Neural cell (in vitro differentiated cells): Measurements from ENCODE around the gene SNCA. TPM values are rescaled to one million over a fixed set of nuclear protein-coding genes. Genes with fewer than 3 reads are reported as not detected.

ENCODE experiments used
- H2AFZ ChIP-seq: fragments of 200-600, 300-800 bp; sonication (generic), shearing (Covaris generic); 2 replicates; pipeline ENCODE4 v1.6.0; 2014; ENCODE audit warnings: low read depth, mild to moderate bottlenecking, antibody characterized with exemption, low read length, moderate library complexity
- H3F3A ChIP-seq: fragments of 200-600 bp; shearing (Covaris generic); 2 replicates; pipeline ENCODE4 v1.6.1; 2016; ENCODE audit warnings: mild to moderate bottlenecking, moderate library complexity, mixed read lengths, antibody characterized with exemption, low read length; ENCODE audit not compliant: insufficient read depth, poor library complexity, severe bottlenecking
- H3K27ac ChIP-seq: fragments of 200-600, 300-800 bp; sonication (generic), shearing (Covaris generic); 2 replicates; pipeline ENCODE4 v1.5.1; 2014; ENCODE audit warnings: mild to moderate bottlenecking, low read length, moderate library complexity
- H3K27me3 ChIP-seq: fragments of 300-800, 200-600 bp; sonication (generic), shearing (Covaris generic); 2 replicates; pipeline ENCODE4 v1.6.0; 2014; ENCODE audit warnings: mild to moderate bottlenecking, low read depth, low read length, moderate library complexity; ENCODE audit not compliant: insufficient read depth
- H3K36me3 ChIP-seq: fragments of 300-800, 200-600 bp; sonication (generic), shearing (Covaris generic); 2 replicates; pipeline ENCODE4 v1.5.1; 2014; ENCODE audit warnings: mild to moderate bottlenecking, antibody characterized with exemption, low read length, moderate library complexity; ENCODE audit not compliant: insufficient read depth
- H3K4me2 ChIP-seq: fragments of 300-800, 200-600 bp; sonication (generic), shearing (Covaris generic); 2 replicates; pipeline ENCODE4 v1.6.0; 2014; ENCODE audit warnings: mild to moderate bottlenecking, low read length
- H3K4me3 ChIP-seq: fragments of 300-800, 200-600 bp; sonication (generic), shearing (Covaris generic); 2 replicates; pipeline ENCODE4 v1.5.1; 2014; ENCODE audit warnings: mild to moderate bottlenecking, low read length, moderate library complexity
- H3K79me2 ChIP-seq: fragments of 200-600 bp; shearing (Covaris generic); replicated peaks from 2 replicates; pipeline ENCODE4 v1.6.0; 2014; ENCODE audit warnings: mild to moderate bottlenecking, low read length, moderate library complexity; ENCODE audit not compliant: insufficient read depth
- H3K9ac ChIP-seq: fragments of 300-800, 200-600 bp; sonication (generic), shearing (Covaris generic); 2 replicates; pipeline ENCODE4 v1.6.1; 2016; ENCODE audit warnings: mild to moderate bottlenecking, low read length, mixed read lengths
- H3K9me2 ChIP-seq: fragments of 200-600 bp; shearing (Covaris generic); 2 replicates; pipeline ENCODE4 v1.6.1; 2016; ENCODE audit warnings: mild to moderate bottlenecking, low read length, mixed read lengths; ENCODE audit not compliant: insufficient read depth
- H3K9me3 ChIP-seq: fragments of 200-600, 300-800 bp; sonication (generic), shearing (Covaris generic); 2 replicates; pipeline ENCODE4 v1.6.1; 2016; ENCODE audit warnings: mild to moderate bottlenecking, mixed run types, low read length, moderate library complexity, mixed read lengths
- H4K20me1 ChIP-seq: fragments of 200-600 bp; shearing (Covaris generic); 2 replicates; pipeline ENCODE4 v1.6.1; 2016; ENCODE audit warnings: mild to moderate bottlenecking, mixed run types; ENCODE audit not compliant: insufficient read depth
- EP300 ChIP-seq: fragments of 450-650 bp; conservative IDR thresholded peaks from 2 replicates; pipeline ENCODE4 v1.6.1; 2014; ENCODE audit warnings: antibody characterized with exemption, mild to moderate bottlenecking, moderate library complexity; ENCODE audit not compliant: poor library complexity, severe bottlenecking
- EZH2 ChIP-seq: fragments of 200-600, 300-800 bp; shearing (Covaris generic), sonication (generic); IDR thresholded peaks from 2 replicates; pipeline ENCODE4 v1.6.1; 2014; ENCODE audit warnings: antibody characterized with exemption, low read length, borderline replicate concordance, mild to moderate bottlenecking; ENCODE audit not compliant: insufficient read depth, poor library complexity, severe bottlenecking
- MXI1 ChIP-seq: fragments of 450-650 bp; conservative IDR thresholded peaks from 2 replicates; pipeline ENCODE4 v1.6.1; 2014; ENCODE audit warnings: antibody characterized with exemption, mild to moderate bottlenecking; ENCODE audit not compliant: poor library complexity, severe bottlenecking
- POLR2AphosphoS5 ChIP-seq: IDR thresholded peaks from 2 replicates; pipeline ENCODE4 v1.6.1; 2012
- RAD21 ChIP-seq: fragments of 450-650 bp; conservative IDR thresholded peaks from 2 replicates; pipeline ENCODE4 v1.6.1; 2014; ENCODE audit warnings: antibody characterized with exemption, mild to moderate bottlenecking, moderate library complexity
- SMC3 ChIP-seq: fragments of 450-650 bp; conservative IDR thresholded peaks from 2 replicates; pipeline ENCODE4 v1.6.1; 2014; ENCODE audit warnings: antibody characterized with exemption, mild to moderate bottlenecking, moderate library complexity; ENCODE audit not compliant: poor library complexity
- TAF1 ChIP-seq: IDR thresholded peaks from 2 replicates; pipeline ENCODE4 v1.6.1; 2012; ENCODE audit warnings: low read depth
- polyA plus RNA-seq: library from polyadenylated mRNA; depleted of rRNA; stranded (reverse); fragments of >200 nt; gene quantifications from 2 replicates; pipeline ENCODE4 v1.2.3, GENCODE V29; 2014
- TF ChIP-seq, protein P1 (sequence below): fragments of 450-650 bp; IDR thresholded peaks from 2 replicates; pipeline ENCODE4 v1.5.1; 2014; ENCODE audit warnings: antibody characterized with exemption, mild to moderate bottlenecking, moderate library complexity; ENCODE audit not compliant: poor library complexity, severe bottlenecking
- TF ChIP-seq, protein P2 (sequence below): IDR thresholded peaks from 2 replicates; pipeline ENCODE4 v1.6.1; 2012; ENCODE audit warnings: borderline replicate concordance

The SNCA gene
- polyA plus RNA-seq, 1 donor from 2014 or later: 66.1 TPM

DNA sequence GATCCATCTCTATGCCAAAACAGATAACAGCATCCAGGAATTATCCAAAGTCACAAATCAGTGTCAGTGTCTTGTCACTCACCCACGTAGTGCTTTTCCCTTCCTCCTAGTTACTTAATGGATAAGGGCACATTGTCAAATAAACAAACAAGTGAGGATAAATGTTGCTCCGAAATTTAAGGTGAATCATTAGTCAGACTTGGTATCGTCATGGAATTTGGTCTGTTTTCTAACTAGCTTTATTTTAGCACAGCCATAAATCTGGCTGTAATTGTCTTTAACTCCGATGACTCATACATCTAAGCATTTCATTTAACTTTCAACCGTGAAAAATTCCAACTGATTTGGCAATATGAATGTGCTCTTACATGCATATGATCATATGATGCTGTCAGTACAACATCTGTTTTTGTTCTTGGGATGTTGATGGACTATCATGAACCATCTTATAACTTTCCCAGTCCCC lies 83.3 kb downstream of the SNCA start:
- no peak overlapping the region for H3K4me2 ChIP-seq
- H3K9me3 ChIP-seq: no peaks in the 10 kb centered on the region
- H3K36me3 ChIP-seq: no peaks in the 10 kb centered on the region
- no peaks in the 10 kb centered on the region for H3K9me2 ChIP-seq
- H3K27me3 ChIP-seq: no peaks in the 10 kb centered on the region
- TF ChIP-seq EZH2 (no peak), EP300 (no peak), TAF1 (no peak), SMC3 (no peak), RAD21 (no peak), POLR2AphosphoS5 (no peak), MXI1 (no peak)
- TF ChIP-seq, protein P1, sequence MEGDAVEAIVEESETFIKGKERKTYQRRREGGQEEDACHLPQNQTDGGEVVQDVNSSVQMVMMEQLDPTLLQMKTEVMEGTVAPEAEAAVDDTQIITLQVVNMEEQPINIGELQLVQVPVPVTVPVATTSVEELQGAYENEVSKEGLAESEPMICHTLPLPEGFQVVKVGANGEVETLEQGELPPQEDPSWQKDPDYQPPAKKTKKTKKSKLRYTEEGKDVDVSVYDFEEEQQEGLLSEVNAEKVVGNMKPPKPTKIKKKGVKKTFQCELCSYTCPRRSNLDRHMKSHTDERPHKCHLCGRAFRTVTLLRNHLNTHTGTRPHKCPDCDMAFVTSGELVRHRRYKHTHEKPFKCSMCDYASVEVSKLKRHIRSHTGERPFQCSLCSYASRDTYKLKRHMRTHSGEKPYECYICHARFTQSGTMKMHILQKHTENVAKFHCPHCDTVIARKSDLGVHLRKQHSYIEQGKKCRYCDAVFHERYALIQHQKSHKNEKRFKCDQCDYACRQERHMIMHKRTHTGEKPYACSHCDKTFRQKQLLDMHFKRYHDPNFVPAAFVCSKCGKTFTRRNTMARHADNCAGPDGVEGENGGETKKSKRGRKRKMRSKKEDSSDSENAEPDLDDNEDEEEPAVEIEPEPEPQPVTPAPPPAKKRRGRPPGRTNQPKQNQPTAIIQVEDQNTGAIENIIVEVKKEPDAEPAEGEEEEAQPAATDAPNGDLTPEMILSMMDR: no peak
- TF ChIP-seq, protein P2, sequence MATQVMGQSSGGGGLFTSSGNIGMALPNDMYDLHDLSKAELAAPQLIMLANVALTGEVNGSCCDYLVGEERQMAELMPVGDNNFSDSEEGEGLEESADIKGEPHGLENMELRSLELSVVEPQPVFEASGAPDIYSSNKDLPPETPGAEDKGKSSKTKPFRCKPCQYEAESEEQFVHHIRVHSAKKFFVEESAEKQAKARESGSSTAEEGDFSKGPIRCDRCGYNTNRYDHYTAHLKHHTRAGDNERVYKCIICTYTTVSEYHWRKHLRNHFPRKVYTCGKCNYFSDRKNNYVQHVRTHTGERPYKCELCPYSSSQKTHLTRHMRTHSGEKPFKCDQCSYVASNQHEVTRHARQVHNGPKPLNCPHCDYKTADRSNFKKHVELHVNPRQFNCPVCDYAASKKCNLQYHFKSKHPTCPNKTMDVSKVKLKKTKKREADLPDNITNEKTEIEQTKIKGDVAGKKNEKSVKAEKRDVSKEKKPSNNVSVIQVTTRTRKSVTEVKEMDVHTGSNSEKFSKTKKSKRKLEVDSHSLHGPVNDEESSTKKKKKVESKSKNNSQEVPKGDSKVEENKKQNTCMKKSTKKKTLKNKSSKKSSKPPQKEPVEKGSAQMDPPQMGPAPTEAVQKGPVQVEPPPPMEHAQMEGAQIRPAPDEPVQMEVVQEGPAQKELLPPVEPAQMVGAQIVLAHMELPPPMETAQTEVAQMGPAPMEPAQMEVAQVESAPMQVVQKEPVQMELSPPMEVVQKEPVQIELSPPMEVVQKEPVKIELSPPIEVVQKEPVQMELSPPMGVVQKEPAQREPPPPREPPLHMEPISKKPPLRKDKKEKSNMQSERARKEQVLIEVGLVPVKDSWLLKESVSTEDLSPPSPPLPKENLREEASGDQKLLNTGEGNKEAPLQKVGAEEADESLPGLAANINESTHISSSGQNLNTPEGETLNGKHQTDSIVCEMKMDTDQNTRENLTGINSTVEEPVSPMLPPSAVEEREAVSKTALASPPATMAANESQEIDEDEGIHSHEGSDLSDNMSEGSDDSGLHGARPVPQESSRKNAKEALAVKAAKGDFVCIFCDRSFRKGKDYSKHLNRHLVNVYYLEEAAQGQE: no peak
- H3K9ac ChIP-seq: no peak overlapping the region
- no peak overlapping the region for H2AFZ ChIP-seq
- peak overlapping the region; percentile 7 for H3K27ac ChIP-seq
- no peaks in the 10 kb centered on the region for H3K79me2 ChIP-seq
- no peaks in the 10 kb centered on the region for H4K20me1 ChIP-seq
- no peak overlapping the region for H3K4me3 ChIP-seq
- peaks cover 8% of the 10 kb centered on the region for H3F3A ChIP-seq

DNA sequence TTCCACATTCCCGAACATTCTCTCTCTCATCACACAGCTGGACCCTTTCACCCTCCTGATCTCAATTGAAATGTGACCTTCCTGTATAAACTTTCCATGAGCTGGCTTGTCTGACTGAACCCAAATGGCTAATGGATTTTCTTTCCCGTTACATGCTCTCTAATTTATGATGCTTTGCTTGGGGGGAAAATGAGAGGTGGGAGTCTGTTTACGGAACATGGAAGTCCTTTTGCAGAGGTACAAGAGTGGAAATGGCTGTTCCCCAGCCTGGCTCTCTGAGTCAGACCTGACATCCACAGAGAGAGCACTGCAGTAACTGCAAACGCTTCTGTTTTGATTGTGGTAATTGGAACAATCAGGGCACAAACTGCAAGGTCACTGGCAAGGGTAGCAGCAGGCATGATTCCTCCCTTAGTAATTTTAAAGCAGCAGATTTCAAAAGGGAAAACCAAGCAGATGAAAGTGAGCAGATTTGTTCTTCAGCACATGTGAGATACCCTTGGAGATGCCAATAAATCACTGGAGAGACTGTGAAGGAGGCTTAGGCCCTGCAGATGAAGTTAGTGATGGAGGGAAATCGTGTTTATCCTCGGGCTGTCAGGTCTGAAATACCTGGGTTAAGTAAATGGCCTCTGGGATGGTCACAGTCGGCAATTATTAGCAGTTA lies 83.9 kb downstream of the SNCA start:
- Histone ChIP-seq H3K9ac (no peak overlapping the region), H3K9me2 (no peaks in the 10 kb centered on the region), H3F3A (peaks cover 8% of the 10 kb centered on the region), H2AFZ (no peak overlapping the region), H3K27ac (peak overlapping the region; percentile 7), H3K79me2 (no peaks in the 10 kb centered on the region), H3K27me3 (no peaks in the 10 kb centered on the region), H4K20me1 (no peaks in the 10 kb centered on the region), H3K36me3 (no peaks in the 10 kb centered on the region), H3K9me3 (no peaks in the 10 kb centered on the region), H3K4me3 (peak overlapping the region; percentile 19), H3K4me2 (no peak overlapping the region)
- TF ChIP-seq, protein P1: no peak
- TF ChIP-seq RAD21: no peak
- no peak for TF ChIP-seq POLR2AphosphoS5
- TF ChIP-seq, protein P2: no peak
